B cell (primary cell): Measurements from ENCODE around the gene TCERG1L. TPM values are rescaled to one million over a fixed set of nuclear protein-coding genes. Genes with fewer than 3 reads are reported as not detected.

ENCODE experiments used
- ATAC-seq: fragments of 200-7000 bp; cut with Tn5 transposase; one replicate; pipeline ENCODE4 v1.10.0; 2021; ENCODE audit warnings: low read depth, mild to moderate bottlenecking, moderate number of reproducible peaks, moderate library complexity
- CTCF ChIA-PET: fragments of 350-600 bp; sonication (Branson Sonifier 250); formaldehyde crosslinking; loops from one replicate; lab custom pipeline; 2021; ENCODE audit warnings: antibody characterized with exemption, inconsistent platforms; lab: Charles Lee
- POLR2A ChIA-PET: fragments of 350-600 bp; sonication (Branson Sonifier 250); formaldehyde crosslinking; loops from one replicate; lab custom pipeline; 2021; ENCODE audit warnings: antibody characterized with exemption; lab: Charles Lee
- DNase-seq: peaks from one replicate; pipeline ENCODE4 v3.0.0; 2013
- H2AFZ ChIP-seq: 2 replicates; pipeline ENCODE4 v1.6.1; 2012; ENCODE audit warnings: mild to moderate bottlenecking, low read depth, low read length; ENCODE audit not compliant: insufficient read depth, poor library complexity, severe bottlenecking
- H3K27ac ChIP-seq, 2 donors: 1 replicate in 1 of 2; 2 replicates in 1 of 2; pipeline ENCODE4 v1.5.1; 2012 to 2013; ENCODE audit warnings: low read length in 2 of 2, mild to moderate bottlenecking in 2 of 2, moderate library complexity in 1 of 2
- H3K27me3 ChIP-seq, 4 experiments: fragments of 200-600 bp in 1 of 4; sonication (generic) in 1 of 4; replicated peaks in 1 of 4; 1 replicate in 2 of 4; 2 replicates in 2 of 4; pipeline versions ENCODE4 v1.6.1 to v1.7.0; 2013 to 2016; ENCODE audit warnings: low read length in 3 of 4, mild to moderate bottlenecking in 2 of 4, mixed read lengths in 1 of 4, moderate library complexity in 1 of 4; ENCODE audit not compliant: insufficient read depth in 4 of 4, control insufficient read depth in 3 of 4; ENCODE audit errors: control extremely low read depth in 1 of 4
- H3K36me3 ChIP-seq, 2 experiments: replicated peaks in 1 of 2; 1 replicate in 1 of 2; 2 replicates in 1 of 2; pipeline versions ENCODE4 v1.6.1 to v1.7.1; 2013; ENCODE audit warnings: low read length in 1 of 2; ENCODE audit not compliant: insufficient read depth in 2 of 2, control insufficient read depth in 1 of 2; ENCODE audit errors: control extremely low read depth in 1 of 2, extremely low read depth in 1 of 2
- H3K4me1 ChIP-seq, 2 donors: fragments of 200-600 bp in 1 of 2; sonication (generic) in 1 of 2; 1 replicate in 1 of 2; 2 replicates in 1 of 2; pipeline versions ENCODE4 v1.5.1 to v1.6.1; 2013 to 2017; ENCODE audit warnings: low read length in 2 of 2; ENCODE audit not compliant: control insufficient read depth in 2 of 2, insufficient read depth in 2 of 2
- H3K4me2 ChIP-seq: replicated peaks from 2 replicates; pipeline ENCODE3; 2012; ENCODE audit warnings: mild to moderate bottlenecking, low read depth, low read length; ENCODE audit not compliant: poor library complexity, severe bottlenecking
- H3K4me3 ChIP-seq, 5 experiments: fragments of 200-600 bp in 1 of 5; sonication (generic) in 1 of 5; 1 replicate in 3 of 5; 2 replicates in 2 of 5; pipeline versions ENCODE4 v1.5.1 to v1.7.0; 2011 to 2016; ENCODE audit warnings: low read length in 4 of 5, mild to moderate bottlenecking in 4 of 5, low read depth in 2 of 5, control low read depth in 1 of 5, moderate library complexity in 1 of 5; ENCODE audit not compliant: insufficient read depth in 1 of 5; ENCODE audit errors: control extremely low read depth in 1 of 5, extremely low read depth in 1 of 5
- H3K79me2 ChIP-seq: fragments of 200-600 bp; sonication (generic); one replicate; pipeline ENCODE4 v1.6.0; 2016; ENCODE audit warnings: low read length; ENCODE audit not compliant: control insufficient read depth, insufficient read depth
- H3K9ac ChIP-seq: fragments of 200-600 bp; sonication (generic); 2 replicates; pipeline ENCODE4 v1.6.1; 2017; ENCODE audit warnings: mild to moderate bottlenecking, low read length, moderate library complexity
- H3K9me3 ChIP-seq, 3 donors: one replicate each; pipeline versions ENCODE4 v1.6.1 to v1.7.1; 2013; ENCODE audit warnings: low read length in 2 of 3; ENCODE audit not compliant: control insufficient read depth in 2 of 3, insufficient read depth in 1 of 3; ENCODE audit errors: control extremely low read depth in 1 of 3
- H4K20me1 ChIP-seq: 2 replicates; pipeline ENCODE4 v1.6.0; 2012; ENCODE audit warnings: mild to moderate bottlenecking, low read length; ENCODE audit not compliant: insufficient read depth, control insufficient read depth, poor library complexity, severe bottlenecking
- H3K27ac Mint-ChIP-seq: one replicate; pipeline ENCODE4 v1.8.0; 2021; ENCODE audit warnings: mixed read lengths
- H3K27me3 Mint-ChIP-seq: one replicate; pipeline ENCODE4 v1.8.0; 2021; ENCODE audit warnings: mixed read lengths
- H3K4me1 Mint-ChIP-seq: one replicate; pipeline ENCODE4 v1.8.0; 2021; ENCODE audit warnings: mixed read lengths
- H3K4me3 Mint-ChIP-seq: one replicate; pipeline ENCODE4 v1.8.0; 2021; ENCODE audit warnings: mixed read lengths
- H3K9me3 Mint-ChIP-seq: one replicate; pipeline ENCODE4 v1.8.0; 2022; ENCODE audit warnings: mixed read lengths; ENCODE audit not compliant: insufficient read depth
- EZH2 ChIP-seq: IDR thresholded peaks from 2 replicates; pipeline ENCODE4 v1.6.1; 2012; ENCODE audit warnings: borderline replicate concordance, low read depth, mild to moderate bottlenecking, moderate library complexity, low read length; ENCODE audit not compliant: insufficient read depth, poor library complexity, severe bottlenecking
- WGBS: methylation state at CpG from one replicate; pipeline ENCODE4 v1.1.5; 2013; ENCODE audit warnings: missing lambda C conversion rate; ENCODE audit not compliant: insufficient coverage; 5-methylcytosine and 5-hydroxymethylcytosine counted together
- intact Hi-C: fragments of 100-400 bp; cut with micrococcal nuclease; formaldehyde crosslinking; loops from one replicate; pipeline ENCODE4 v1.10.0; 2022
- polyA plus RNA-seq: library from polyadenylated mRNA; depleted of rRNA; stranded (reverse); fragments of >200 nt; gene quantifications from 2 replicates; pipeline ENCODE4 v1.2.3, GENCODE V29; 2012
- total RNA-seq, 2 donors: library from RNA; stranded (reverse); fragments of 120-200 nt in 1 of 2; gene quantifications; 1 replicate in 1 of 2; 2 replicates in 1 of 2; pipeline versions ENCODE4 v1.2.3 to v1.2.4, GENCODE V29; 2013 to 2022
- TF ChIP-seq, protein P1 (sequence below): fragments of 200-600 bp; IDR thresholded peaks from one replicate; pipeline ENCODE4 v1.8.0; 2022; ENCODE audit warnings: antibody characterized with exemption, mild to moderate bottlenecking

Gene TCERG1L
- total and polyA plus RNA-seq, 2 donors (not counting 1 experiment from before 2014, with no cell fraction given): 0.10 TPM; not detected in 1

DNA sequence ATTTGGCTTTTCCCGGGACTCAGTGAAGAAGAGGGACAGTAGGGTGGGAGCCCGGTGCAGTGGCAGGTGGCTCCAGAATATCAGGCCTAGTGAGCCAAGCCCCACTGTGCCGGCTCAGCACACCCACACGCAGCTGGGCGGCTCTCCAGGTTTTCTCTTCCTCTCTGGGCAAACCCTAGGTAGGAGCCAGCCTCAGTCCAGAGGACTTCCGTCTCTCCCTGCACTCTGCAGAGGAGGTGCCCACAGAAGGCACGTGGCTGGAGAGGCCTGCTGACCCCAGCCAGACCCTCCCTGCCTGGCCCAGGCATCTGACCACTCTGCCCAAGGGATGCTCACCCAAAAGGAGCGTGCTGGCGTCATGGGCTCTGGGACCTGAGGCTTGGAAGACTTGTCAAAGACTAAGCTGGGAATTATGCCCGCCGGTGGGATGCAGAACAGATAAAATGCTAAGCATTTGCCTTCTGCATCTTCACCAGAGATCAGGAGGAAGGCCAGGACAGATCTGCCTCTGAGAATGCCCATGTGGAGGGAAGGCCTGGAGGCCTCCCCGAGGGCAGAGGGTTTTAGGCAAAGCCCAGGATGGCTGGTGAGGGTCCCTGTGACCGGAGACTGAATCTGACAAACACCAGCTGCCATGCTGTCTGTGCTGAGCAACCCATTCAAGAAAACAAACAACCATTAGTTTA, 40.2 kb downstream of the TCERG1L start:
- no peaks in the 10 kb centered on the region for H3K27me3 Mint-ChIP-seq
- Histone ChIP-seq H3K36me3 (no peaks in the 10 kb centered on the region), H3K9ac (no peak overlapping the region), H3K79me2 (no peaks in the 10 kb centered on the region), H3K4me2 (no peak overlapping the region), H3K9me3 (peaks cover 0 to 27% (median 0%) of the 10 kb centered on the region in 3 donors), H3K27ac (no peak overlapping the region), H4K20me1 (no peaks in the 10 kb centered on the region), H3K4me1 (no peaks in the 10 kb centered on the region), H2AFZ (no peak overlapping the region), H3K27me3 (no peaks in the 10 kb centered on the region), H3K4me3 (no peak overlapping the region)
- intact Hi-C loops: no loop called here
- H3K9me3 Mint-ChIP-seq: no peaks in the 10 kb centered on the region
- no peaks in the 10 kb centered on the region for H3K4me1 Mint-ChIP-seq
- no peak overlapping the region for H3K4me3 Mint-ChIP-seq
- no peak for ATAC-seq
- TF ChIP-seq, protein P1, sequence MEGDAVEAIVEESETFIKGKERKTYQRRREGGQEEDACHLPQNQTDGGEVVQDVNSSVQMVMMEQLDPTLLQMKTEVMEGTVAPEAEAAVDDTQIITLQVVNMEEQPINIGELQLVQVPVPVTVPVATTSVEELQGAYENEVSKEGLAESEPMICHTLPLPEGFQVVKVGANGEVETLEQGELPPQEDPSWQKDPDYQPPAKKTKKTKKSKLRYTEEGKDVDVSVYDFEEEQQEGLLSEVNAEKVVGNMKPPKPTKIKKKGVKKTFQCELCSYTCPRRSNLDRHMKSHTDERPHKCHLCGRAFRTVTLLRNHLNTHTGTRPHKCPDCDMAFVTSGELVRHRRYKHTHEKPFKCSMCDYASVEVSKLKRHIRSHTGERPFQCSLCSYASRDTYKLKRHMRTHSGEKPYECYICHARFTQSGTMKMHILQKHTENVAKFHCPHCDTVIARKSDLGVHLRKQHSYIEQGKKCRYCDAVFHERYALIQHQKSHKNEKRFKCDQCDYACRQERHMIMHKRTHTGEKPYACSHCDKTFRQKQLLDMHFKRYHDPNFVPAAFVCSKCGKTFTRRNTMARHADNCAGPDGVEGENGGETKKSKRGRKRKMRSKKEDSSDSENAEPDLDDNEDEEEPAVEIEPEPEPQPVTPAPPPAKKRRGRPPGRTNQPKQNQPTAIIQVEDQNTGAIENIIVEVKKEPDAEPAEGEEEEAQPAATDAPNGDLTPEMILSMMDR: no peak
- no peak for TF ChIP-seq EZH2
- ChIA-PET POLR2A (no interaction called here), CTCF (no interaction called here)
- WGBS: 86% methylated on average over 13 of the region's 13 CpGs
- H3K27ac Mint-ChIP-seq: no peak overlapping the region
- no peak for DNase-seq

DNA sequence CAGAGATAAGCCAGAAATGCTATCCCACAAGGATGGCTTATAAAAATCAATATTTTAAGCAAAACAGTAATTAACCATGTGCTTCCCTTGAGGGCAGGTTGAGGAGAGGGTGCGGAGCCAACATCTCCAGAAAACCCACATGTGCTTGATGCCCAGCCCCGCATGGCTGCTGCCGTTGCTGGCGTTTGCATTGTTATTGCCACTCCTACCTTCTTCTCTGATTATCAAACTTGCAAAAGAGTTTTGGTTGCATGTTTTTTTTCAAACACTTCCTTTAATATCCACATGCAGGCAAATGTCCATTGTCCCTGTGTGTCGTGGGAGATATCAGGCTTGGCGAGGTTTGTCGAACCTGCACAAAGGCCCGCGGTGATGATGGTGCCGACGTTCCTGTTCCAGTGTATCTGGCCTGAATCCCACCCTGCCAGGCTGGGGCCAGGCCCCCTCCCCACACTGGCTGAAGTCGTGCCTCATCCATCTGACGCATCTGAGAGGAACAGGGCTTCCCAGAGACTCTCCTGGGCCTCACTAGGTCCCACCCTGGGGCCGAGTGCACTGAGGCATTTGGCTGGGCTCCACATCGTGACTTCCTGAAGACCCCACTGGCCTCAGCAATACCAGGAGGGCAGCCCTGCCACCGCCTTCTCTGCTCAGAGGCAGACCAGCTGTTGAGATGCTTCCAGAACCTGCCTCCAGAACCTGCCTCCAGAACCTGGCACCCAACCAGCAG, 40.9 kb downstream of the TCERG1L start:
- Mint-ChIP-seq H3K4me3 (no peak overlapping the region), H3K27me3 (no peaks in the 10 kb centered on the region), H3K4me1 (no peaks in the 10 kb centered on the region), H3K27ac (no peak overlapping the region), H3K9me3 (no peaks in the 10 kb centered on the region)
- Histone ChIP-seq H3K9ac (no peak overlapping the region), H3K4me1 (no peaks in the 10 kb centered on the region), H3K27ac (no peak overlapping the region), H3K27me3 (no peaks in the 10 kb centered on the region), H3K4me3 (no peak overlapping the region), H3K36me3 (no peaks in the 10 kb centered on the region), H3K4me2 (no peak overlapping the region), H4K20me1 (no peaks in the 10 kb centered on the region), H2AFZ (no peak overlapping the region), H3K79me2 (no peaks in the 10 kb centered on the region), H3K9me3 (peaks cover 0 to 27% (median 0%) of the 10 kb centered on the region in 3 donors)
- WGBS: 87% methylated on average over 12 of the region's 16 CpGs
- POLR2A ChIA-PET: no interaction called here
- no peak for TF ChIP-seq EZH2
- TF ChIP-seq, protein P1: no peak
- intact Hi-C loops: no loop called here
- no peak for DNase-seq
- no peak for ATAC-seq
- CTCF ChIA-PET: no interaction called here
